HG03045 (cell line): Measurements from ENCODE around the gene RNF130.
"Not testable (repeated sequence)": the region's sequence is repeated elsewhere in the genome, so short reads cannot be mapped to it uniquely, and the experiment has no call there.

Experiments
- ATAC-seq: cut with Tn5 transposase; IDR thresholded peaks from one replicate; pipeline ENCODE4 v1.9.1; 2021; ENCODE audit warnings: mild to moderate bottlenecking, moderate library complexity; ENCODE audit not compliant: unreplicated experiment

The RNF130 gene

DNA sequence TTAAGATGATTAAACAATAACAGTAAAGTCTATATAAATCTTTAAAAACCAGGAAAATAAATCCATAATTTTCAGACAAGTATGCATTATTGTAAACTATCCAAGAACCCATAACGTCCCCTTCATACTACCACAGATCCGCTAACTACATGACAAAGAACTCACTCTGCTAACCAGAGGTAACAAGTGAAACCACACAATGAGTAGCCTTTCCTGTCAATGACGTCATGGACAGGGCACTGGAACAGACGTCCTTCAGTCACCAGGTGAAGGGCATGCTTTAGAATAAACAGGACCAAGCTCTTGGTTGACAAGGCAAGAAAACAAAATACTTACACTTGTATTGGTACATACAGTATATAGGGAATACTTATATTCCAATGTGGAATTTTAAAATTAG is 45.2 kb downstream of the RNF130 start:
- no peak for ATAC-seq

DNA sequence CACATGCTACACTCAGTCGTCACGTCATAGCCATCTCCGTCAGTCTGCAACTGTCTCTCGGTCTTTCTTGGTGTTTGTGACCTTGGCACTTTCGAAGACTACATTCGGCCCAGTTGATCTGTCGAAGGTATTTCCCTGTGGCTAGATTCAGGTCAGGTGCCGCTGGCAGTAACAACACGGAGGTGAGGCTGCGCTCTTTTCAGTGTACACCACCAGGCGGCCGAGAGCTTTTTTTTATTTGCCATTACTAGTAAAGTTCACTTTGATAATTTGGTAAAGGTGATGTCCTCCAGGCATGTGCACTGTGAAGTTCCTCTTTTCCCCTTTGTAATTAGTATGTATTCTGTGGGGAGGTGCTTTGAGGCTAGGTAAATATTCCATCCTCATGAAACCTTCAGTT is 49.7 kb downstream of the RNF130 start:
- ATAC-seq: no peak

DNA sequence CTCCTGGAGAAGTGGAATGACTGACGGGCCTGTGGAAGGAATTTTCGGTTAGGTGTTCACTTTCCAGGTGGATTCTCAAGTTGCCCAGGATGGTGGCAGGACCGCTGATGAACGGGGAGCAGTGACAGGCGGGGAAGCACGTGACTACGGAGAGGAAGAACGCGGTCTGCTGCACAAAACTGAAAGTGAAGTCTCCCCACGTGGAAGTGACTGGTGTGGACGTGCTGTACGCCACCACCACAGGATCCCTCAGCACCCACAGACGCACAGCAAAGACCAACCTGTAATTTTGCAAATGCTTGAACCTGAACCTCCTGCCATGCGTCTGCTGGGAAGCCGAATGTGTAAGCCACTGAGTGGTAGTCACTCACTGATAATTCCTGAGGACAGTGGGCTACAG is 51.4 kb downstream of the RNF130 start:
- no peak for ATAC-seq

DNA sequence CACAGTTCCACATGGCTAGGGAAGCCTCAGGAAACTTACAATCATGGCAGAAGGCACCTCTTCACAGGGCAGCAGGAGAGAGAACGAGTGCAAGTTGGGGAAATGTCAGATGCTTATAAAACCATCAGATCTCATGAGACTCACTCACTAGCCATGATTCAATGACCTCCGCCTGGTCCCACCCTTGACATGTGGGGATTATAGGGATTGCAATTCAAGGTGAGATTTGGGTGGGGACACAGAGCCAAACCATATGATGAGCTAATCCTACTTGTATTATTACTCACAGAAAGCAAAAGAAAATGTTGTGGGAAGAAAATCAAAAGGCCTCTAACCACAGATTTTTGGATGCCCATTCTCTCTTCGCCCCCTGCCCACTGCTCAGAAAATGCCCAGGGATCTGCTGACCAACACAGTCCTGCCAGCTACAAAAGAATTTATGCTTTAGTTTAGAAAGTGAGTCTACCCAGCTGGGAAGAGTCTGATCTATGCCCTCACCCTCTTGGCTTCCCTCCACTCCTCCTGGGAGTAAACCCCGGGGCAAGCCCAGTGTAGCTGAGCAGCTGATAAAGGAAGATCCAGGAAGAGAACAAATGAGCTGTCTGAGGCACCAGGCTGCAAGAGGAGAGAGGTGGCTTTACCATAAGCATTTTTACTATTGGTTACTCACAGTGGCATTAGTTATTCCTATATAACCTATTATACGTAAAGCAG is 53.1 kb downstream of the RNF130 start:
- ATAC-seq: no peak

DNA sequence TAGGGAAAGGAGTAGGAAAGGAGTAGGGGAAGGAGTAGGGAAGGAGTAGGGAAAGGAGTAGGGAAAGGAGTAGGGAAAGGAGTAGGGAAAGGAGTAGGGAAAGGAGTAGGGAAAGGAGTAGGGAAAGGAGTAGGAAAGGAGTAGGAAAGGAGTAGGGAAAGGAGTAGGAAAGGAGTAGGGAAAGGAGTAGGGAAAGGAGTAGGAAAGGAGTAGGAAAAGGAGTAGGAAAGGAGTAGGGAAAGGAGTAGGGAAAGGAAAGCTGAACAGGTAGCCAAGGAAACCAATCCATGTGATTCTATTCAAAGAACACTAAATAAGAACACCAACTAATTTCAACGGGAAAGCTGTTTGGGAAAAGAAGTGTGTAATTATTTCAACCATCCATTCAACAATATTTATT is 56.0 kb downstream of the RNF130 start:
- ATAC-seq: not testable (repeated sequence)

DNA sequence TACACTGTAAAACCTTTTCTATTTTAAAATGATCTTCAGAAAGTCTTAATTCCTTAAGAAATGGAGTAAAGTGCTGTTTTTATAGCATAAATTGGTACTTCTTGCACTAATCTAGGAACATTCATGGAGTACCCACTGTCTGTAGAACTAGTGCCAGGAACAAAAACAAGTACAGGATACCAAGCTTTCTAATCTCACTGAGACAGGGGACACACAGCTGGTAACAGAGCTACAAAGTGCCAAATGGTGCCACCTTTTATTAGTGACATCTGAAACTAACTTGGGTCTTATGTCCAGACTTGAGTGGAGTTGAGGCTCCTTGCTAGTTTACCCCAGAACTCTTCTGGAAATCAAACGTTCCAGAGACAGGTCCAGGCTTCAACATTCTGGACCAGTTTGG is 57.9 kb downstream of the RNF130 start:
- no peak for ATAC-seq

DNA sequence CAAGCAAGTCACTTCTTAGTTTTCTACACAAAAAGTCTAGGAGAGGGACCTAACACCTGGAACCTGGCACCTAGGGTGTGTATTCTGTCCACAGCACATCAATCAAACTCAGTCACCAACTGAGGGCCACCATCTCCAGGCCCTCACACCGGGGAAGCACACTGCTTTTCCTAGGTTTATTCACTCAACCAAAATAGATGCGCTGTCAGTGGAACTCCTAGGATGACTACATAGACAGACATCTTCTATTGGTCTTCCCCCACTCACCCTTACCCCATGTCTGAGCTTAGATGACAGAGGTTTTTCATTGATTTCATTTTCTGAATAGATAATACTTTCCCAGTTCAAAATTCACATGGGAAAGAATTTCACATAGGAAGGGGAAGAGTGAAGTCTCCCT is 59.2 kb downstream of the RNF130 start:
- no peak for ATAC-seq

DNA sequence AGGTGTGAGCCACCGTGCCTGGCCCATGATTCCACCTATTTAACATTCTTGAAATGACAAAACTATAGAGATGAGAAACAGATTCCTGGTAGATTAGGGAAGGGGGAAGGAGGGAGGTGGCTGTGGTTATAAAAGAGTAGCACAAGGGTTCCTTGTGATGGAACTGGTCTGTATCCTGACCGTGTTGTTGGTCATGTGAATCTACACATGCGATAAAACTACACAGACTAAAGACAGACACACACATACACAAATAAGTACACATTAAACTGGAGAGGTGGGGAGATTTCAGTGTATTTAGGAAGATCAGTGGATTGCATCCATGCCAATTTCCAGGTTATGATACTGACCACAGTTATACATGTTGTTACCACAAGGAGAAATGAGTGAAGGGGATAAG is 60.9 kb downstream of the RNF130 start:
- no peak for ATAC-seq

DNA sequence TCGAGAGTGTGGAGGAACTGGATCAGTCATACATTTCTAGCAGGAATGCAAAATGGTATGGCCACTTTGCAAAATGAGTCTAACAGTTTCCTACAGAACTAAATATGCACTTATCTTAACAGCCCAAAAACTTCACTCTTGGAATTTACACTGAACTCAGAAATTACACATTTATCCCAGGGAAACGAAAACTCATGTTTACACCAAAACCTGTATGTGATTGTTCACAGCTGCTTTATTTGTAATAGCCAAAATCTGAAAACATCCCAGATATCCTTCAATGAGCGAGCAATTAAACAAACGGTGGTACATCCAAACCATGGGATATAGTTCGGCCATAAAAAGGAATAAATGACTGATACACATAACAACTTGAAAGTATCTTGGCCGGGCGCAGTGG is 62.0 kb downstream of the RNF130 start:
- no peak for ATAC-seq

DNA sequence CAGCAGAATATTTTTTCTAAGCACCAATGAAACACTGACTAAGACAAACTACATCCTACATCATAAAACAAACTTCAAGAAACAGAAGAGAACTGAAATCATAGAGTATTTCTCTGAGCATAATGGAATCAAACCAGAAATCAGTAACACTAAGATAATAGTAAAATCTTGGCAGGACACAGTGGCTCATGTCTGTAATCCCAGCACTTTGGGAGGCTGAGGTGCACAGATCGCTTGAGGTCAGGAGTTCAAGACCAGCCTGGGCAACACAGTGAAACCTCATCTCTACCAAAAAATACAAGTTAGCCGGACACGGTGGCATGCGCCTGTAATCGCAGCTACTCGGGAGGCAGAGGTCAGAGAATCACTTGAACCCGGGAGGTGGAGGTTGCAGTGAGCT is 63.1 kb downstream of the RNF130 start:
- ATAC-seq: no peak

DNA sequence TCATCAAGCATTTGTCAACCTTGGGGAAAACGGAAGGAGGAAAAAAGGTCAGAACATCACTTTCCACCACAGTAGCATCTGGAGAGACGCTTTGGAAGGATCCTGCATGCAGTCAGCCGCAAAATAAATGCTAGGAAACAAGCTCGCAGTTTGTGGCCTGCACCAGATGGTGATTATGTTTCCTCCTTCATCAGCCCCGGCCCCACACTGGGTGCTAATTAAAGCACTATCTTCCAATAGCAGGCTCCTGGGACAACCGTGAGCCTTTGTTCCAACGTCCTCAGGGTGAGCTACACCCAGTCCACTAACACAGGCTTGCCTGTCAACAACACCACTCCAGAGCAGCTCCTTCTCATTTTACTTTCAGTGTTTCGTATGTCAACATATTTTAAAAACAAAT is 64.0 kb downstream of the RNF130 start:
- no peak for ATAC-seq

DNA sequence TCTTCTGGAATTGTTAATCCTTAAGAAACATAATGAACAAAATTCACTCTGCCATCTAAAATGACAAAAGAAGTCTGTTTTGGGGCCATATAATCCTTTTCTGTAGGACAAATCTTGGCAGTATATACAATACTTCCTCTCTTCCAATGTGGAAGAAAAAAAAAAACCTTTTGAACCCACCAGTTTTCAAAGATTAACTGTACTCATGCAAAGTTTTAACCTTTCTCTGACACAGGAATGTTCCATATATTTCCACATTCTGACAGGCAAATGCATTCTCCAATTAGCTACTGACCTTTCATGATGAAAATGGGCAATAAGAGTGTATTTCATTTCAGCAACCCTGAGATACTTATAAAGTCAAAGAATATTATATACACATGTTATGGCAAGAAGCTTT is 65.4 kb downstream of the RNF130 start:
- no peak for ATAC-seq

DNA sequence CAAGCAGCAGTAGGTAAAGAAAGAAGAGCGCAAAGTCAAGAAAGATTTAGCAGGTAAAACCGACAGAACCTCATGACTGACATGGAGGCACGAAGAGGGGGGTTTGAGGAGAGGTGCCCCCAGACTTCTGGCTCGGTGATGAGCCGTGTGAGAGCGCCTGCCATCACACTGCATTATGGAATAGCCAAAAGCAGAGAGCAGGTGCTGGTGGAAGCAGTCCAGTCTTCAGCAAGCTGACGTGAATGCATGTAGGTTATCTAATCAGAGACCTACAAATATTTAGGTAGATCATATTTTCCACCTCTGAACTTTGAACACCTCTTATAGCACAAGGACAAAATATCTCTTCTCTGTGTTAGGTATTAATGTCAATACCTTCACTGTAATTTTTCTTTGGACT is 68.4 kb downstream of the RNF130 start:
- no peak for ATAC-seq

DNA sequence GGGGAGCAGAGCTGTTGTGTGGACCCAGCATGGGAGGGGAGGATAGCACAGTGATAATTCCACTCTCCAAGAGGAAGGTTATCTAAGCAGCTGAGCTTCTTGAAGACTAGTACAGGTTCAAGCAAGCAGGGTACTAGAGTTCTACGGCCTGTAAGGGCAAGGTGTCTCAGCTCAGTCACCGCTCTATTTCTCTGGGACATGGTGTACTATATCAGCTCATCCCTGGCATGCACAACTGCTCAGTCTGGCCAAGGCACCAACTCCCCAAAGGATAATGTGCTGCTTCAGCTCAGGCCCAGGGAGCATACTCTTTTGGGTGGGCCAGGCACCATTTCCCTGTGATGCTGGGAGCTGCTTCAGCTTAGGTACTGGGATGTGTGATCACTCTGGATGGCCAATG is 69.8 kb downstream of the RNF130 start:
- ATAC-seq: no peak

DNA sequence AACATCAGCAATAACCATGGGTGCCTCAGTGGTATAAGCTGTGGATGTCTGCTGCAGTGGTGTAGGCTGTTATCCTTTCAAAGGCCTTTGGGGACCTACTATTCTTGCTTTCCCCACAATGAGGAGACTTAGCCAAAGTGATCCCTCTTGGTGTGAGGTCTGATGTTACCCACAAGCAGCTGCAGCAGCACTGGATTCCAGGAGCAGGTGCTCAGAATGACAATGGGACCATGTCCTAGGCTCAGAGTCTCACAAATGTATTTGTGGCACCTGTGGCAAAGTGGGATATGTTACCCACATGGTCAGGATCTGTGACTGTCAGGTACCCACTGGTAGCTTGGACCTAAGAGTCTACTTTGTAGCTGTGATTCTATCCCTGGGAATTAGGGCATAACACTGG is 70.4 kb downstream of the RNF130 start:
- ATAC-seq: no peak

DNA sequence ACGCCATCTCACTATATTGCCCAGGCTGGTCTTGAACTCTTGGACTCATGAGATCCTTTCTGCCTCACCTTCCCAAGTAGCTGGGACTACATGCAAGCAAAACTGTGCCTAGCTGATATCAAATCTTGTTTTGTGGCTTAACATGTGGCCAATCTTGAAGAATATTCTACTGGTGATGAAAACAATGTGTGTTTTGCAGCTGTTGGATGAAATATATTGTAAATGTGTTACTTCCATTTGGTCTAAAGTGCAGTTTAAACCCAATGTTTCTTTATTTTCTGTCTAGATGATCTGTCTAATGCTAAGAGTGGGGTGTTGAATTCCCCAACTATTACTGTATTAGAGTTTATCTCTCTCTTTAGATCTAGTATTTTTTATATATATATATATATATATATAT is 73.1 kb downstream of the RNF130 start:
- no peak for ATAC-seq

DNA sequence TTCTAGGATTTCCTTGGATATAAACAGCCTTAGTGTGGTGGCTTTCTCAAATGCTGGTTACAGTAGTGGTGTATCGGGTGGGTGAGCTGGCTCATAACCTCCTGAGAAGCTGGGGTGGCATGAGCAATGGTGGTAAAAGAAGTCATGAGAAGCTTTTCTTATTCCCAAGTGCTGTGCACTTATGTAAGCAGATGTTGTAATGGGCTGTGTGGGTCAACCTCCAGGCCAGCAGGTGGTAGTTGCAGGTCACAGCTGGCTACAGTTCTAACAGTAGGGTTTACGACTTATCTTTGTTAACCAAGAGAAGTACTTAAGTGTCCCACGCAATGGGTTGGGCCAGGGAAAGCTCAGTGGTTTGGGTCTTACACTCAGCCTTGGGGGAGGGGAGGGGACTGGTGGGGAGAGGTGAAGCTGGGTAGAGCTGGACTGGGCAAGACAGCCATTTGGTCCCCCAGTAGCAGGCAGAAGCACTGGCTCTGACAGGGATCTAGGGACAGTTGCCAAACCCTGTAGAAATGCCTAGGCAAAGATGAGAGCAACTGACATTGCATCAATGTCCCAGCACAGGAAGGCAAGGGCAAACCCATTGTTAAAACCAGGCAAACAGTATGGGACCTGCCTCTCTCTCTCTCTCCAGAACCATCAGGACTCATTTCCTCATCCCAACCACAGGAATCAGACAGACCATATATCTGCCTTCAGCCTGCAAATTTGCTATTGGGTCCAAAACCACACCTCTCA is 76.8 kb downstream of the RNF130 start:
- ATAC-seq: no peak

DNA sequence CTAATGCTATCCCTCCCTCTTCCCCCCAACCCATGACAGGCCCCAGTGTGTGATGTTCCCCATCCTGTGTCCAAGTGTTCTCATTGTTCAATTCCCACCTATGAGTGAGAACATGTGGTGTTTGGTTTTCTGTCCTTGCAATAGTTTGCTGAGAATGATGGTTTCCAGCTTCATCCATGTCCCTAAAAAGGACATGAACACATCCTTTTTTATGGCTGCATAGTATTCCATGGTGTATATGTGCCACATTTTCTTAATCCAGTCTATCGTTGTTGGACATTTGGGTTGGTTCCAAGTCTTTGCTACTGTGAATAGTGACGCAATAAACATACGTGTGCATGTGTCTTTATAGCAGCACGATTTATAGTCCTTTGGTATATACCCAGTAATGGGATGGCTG is 78.7 kb downstream of the RNF130 start:
- ATAC-seq: not testable (repeated sequence)

DNA sequence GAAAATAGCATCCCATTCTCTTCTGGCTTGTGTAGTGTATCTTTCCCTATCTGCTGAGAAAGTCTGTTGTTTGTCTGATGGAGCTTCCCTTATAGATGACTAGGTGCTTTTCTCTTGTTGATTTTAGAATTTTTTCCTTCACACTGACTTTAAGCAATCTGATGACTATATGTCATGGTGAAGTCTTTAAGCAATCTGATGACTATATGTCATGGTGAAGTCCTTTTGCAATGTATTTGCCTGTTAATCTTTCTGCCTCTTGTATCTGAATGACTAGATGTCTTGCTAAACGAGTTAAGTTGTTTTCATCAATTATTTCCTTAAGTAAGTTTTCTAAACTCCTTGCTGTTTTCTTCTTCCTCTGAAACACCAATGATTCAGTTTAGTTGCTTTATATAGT is 80.5 kb downstream of the RNF130 start:
- no peak for ATAC-seq

DNA sequence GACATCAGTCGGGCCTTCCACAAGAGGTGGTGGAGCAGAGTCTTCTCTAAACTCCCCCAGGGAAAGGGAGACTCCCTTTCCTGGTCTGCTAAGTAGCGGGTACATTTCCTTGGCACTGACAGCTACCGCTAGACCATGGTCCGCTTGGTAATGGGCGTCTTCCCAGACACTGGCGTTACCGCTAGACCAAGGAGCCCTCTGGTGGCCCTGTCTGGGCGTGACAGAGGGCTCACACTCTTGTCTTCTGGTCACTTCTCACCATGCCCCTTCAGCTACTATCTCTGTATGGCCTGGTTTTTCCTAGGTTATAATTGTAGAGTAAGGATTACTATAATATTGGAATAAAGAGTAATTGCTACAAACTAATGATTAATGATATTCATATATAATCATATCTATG is 81.0 kb downstream of the RNF130 start:
- ATAC-seq: not testable (repeated sequence)

DNA sequence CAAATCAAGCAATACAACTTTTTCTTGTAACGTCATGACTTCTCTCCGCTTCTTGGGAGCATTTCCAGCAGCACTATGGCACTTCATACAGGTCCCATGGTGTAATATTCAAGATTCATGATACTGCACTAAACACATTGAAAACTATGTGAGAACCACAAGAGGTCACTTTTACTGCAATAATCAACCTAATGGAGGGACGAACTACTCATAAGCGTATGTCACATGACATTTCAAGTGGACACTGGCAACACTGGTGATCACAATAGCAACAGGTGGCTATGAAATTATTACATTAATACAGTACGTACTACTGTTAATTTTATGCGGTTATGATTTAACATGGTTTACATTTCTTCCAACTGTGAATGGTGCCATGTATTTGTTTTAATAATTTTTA is 85.2 kb downstream of the RNF130 start:
- no peak for ATAC-seq

DNA sequence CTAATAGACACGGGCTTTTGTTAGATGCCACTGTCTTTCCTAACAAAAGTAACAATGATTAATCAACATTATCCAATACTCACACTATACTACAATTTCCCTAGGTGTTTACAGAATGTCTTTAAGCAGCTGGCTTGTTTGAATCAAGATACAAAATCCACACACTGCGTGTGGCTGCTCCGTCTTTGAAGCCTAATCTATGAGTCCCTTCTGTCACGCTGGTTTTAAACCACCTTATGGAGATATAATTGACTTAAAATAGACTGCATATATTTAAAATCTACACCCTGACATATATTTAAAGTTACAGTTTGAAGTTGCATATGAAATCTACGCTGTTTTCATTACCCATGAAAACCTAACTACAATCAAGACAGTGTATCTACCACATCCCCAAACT is 89.9 kb downstream of the RNF130 start:
- no peak for ATAC-seq

DNA sequence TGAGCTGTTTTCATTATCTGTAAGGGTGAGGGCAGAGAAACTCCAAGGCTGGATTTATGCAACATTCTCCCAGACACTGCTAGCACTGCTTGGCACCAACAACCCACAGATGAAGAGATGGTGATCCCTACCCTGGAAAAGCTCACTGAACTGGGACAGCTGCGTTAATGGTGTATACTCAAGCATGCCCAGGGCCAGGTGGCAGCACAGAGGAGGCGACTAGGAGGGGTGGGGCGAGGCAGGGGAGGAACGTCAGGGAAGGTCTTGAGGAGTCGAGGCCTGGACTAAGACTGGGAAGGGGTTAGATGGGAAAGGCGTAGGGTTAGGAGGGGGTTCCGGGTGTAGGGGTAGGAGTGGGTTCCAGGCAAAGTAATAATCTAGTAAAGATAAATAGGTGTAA is 90.8 kb downstream of the RNF130 start:
- ATAC-seq: no peak
